Activated CD4-positive, alpha-beta T cell treated with anti-CD3 and anti-CD28 coated beads, Interleukin-2, amount 10 ng/mL, durations not matched to agents 24 days and 14 days (primary cell): ENCODE data around the gene HDAC7. TPM values are rescaled to one million over a fixed set of nuclear protein-coding genes. Genes with fewer than 3 reads are reported as not detected.

Experiments used
- DNase-seq: peaks from one replicate; pipeline ENCODE4 v3.0.0; 2022
- H3K27ac Mint-ChIP-seq: one replicate; pipeline ENCODE4 v1.8.0; 2022; ENCODE audit warnings: mild to moderate bottlenecking, mixed read lengths
- H3K27me3 Mint-ChIP-seq: one replicate; pipeline ENCODE4 v1.8.0; 2022; ENCODE audit warnings: mixed read lengths
- H3K36me3 Mint-ChIP-seq: one replicate; pipeline ENCODE4 v1.8.0; 2022; ENCODE audit warnings: low read depth, mild to moderate bottlenecking, mixed read lengths
- H3K4me1 Mint-ChIP-seq: one replicate; pipeline ENCODE4 v1.8.0; 2021; ENCODE audit warnings: mixed read lengths
- H3K4me3 Mint-ChIP-seq: one replicate; pipeline ENCODE4 v1.8.0; 2022; ENCODE audit warnings: mild to moderate bottlenecking, moderate library complexity, mixed read lengths
- H3K9me3 Mint-ChIP-seq: one replicate; pipeline ENCODE4 v1.8.0; 2021; ENCODE audit warnings: mixed read lengths
- intact Hi-C: fragments of 100-400 bp; cut with micrococcal nuclease; formaldehyde crosslinking; loops from one replicate; pipeline ENCODE4 v1.15.1; 2023
- total RNA-seq: library from RNA; stranded (reverse); gene quantifications from 2 replicates; pipeline ENCODE4 v1.2.3, GENCODE V29; 2022

HDAC7 gene
- total RNA-seq, 1 donor from 2014 or later = 419 TPM

DNA sequence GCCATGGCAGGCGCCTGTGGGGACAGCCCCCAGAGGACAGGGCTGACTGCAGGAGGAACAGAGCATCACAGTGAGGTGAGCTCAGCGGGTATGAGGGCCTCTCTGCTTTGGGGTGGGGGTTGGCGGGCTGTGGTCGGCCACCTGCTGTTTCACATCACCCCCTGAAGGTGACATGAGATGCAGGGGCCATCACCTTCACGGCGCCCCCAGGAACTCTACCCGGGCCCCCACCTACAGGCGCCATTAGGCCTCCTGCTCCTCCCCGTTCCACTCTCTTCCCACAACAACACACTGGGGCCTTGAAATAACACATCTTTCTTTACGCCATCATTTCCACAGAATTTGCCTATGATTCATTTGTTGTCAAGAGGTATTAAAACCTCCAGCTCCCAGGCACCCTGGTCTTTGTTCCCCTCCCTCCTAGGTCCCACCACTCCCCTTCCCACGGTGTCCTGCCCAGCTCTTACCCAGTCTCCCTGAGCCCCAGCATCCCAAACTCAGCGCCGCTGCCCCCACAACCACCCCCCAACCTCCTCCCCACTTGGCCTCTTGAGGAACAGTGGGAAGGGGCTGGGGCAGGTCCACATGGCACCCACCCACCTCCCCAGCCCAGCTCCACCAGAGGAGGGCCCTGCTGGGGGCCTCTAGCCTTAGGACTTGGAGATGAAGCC is 12.7 kb upstream of the HDAC7 start:
- peak overlapping the region; percentile 79 for H3K4me3 Mint-ChIP-seq
- peaks cover 86% of the 10 kb centered on the region for H3K4me1 Mint-ChIP-seq
- no peaks in the 10 kb centered on the region for H3K27me3 Mint-ChIP-seq
- peak; percentile 80 for DNase-seq
- H3K27ac Mint-ChIP-seq = peak overlapping the region; percentile 99
- peaks cover 4% of the 10 kb centered on the region for H3K9me3 Mint-ChIP-seq
- H3K36me3 Mint-ChIP-seq = peaks cover 6% of the 10 kb centered on the region
- intact Hi-C loops = loop anchor here (1.0 to 5.0 kb wide), 5 partner anchors 13 to 125 kb away; partner anchors contain the start of genes HDAC7 and RPAP3

DNA sequence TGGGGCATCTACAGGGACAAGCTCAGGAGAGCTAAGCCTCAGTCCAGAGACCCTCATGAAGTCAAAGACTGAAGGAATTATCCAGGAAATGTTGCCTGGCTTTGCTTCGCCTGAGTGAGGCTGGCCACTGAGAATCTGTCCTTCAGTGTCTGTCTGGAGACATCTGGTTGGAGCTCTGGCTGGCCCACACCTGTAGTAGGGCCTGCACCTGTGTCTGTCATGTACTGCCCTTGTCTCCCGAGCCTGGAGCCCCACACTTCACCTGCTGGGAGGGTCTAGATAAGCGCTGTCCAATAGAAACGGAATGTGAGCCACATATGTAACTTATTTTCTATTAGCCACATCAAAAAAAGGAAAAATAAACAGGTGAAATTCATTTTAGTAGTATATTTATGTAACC is 9.9 kb upstream of the HDAC7 start:
- H3K27me3 Mint-ChIP-seq = no peaks in the 10 kb centered on the region
- peak overlapping the region; percentile 93 for H3K27ac Mint-ChIP-seq
- peak overlapping the region; percentile 76 for H3K4me3 Mint-ChIP-seq
- no peak for DNase-seq
- intact Hi-C loops = no loop called here
- H3K36me3 Mint-ChIP-seq = peaks cover 7% of the 10 kb centered on the region
- H3K4me1 Mint-ChIP-seq = peaks cover 85% of the 10 kb centered on the region
- peaks cover 4% of the 10 kb centered on the region for H3K9me3 Mint-ChIP-seq

DNA sequence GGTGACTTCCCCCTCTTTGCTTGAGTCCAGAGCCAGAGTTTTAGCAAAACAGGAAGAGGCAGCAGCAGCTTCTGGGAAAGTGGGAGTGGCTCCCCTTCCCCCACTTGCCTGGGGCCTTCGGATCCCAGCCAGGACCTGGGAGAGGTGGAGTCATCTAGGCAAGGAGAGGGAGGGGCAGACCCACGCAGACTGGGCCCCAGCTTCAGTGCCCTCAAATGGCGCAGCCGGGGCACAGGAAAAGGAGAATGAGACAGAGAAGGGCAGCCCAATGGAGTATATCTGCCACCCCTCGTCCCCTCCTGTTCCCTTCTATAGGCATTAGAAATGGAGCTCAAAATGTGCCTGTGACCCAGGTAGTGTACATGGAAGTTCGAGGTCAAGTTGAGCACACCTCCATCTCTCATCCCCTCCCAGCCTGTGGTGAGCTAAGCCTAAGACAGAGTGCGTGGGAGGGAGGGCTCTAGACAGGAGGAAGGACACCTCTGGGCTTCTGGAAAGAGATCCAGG is 9.3 kb upstream of the HDAC7 start:
- peak overlapping the region; percentile 93 for H3K27ac Mint-ChIP-seq

DNA sequence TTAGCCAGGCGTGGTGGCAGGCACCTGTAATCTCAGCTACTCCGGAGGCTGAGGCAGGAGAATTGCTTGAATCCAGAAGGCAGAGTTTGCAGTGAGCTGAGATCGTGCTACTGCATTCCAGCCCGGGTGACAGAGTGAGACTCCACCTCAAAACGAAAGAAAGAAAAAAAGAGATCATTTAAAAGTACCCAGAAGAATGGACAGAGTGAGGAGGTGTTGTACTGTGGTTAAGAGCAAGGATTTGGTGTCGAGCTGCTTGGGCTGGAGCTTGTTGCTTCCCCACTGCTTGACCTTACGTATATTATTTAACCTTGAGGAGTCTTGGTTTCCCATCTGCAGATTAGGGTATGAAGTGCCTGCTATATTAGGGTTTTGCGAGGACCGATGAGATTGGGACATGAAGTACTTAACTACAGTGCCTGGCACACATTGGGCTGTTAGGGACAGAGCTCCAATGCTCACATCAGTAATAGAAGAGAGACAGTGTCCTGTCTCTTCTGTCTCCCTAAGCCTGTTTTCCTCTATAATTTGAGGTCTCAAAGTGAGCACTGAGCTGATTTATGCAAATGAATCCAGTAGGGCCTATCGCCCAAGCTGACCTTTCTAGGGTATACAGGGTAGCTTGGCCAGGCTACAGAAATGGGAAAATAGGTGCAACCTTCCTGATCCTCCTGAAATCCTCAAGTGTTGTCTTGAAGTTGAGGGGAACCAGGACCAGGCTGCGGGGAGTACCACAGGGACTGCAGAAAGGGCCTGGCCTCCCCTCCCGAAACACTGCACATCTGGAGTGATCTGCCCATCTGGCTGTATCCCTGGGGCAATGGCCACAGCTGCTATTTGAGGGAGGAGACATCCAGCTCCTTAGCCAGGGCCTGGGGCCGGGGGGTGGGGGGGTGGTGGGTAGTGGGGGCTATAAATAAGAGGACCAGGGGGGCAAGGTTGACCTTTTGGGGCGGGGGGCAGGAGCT is 8.6 kb upstream of the HDAC7 start:
- Mint-ChIP-seq H3K4me3 (peak overlapping the region; percentile 76), H3K36me3 (peaks cover 7% of the 10 kb centered on the region), H3K4me1 (peaks cover 83% of the 10 kb centered on the region), H3K27me3 (no peaks in the 10 kb centered on the region), H3K9me3 (peaks cover 4% of the 10 kb centered on the region), H3K27ac (peak overlapping the region; percentile 93)
- no peak for DNase-seq
- intact Hi-C loops = no loop called here

More for the DNA sequence above, 9.3 kb upstream of the HDAC7 start:
- DNase-seq = no peak
- Mint-ChIP-seq H3K36me3 (peaks cover 7% of the 10 kb centered on the region), H3K4me1 (peaks cover 85% of the 10 kb centered on the region), H3K4me3 (peak overlapping the region; percentile 76), H3K27me3 (no peaks in the 10 kb centered on the region), H3K9me3 (peaks cover 4% of the 10 kb centered on the region)
- intact Hi-C loops = no loop called here

DNA sequence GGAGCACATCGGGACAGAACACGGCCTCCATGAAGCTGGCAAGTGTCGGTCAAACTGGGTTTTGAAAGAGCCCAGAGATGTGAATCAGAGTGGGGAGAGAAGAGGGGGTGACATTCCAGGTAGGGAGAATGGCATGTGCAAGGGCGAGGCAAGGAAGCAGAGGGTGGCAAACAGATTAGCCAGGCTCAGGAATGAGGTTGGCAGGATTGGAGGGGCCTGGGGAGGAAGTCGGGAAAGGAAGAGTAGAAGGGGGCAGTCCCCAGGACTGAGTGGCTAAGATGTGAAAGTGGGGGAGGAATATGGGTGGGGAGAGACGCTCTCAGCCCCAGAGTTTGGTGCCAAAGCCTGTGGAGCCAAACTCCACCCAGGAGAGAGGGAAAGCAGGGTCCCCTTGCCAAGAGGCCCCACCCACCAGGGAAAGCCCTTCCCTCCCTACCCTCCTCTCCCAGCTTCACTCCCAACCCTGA is 5.5 kb upstream of the HDAC7 start:
- no peaks in the 10 kb centered on the region for H3K27me3 Mint-ChIP-seq
- H3K27ac Mint-ChIP-seq = peak overlapping the region; percentile 82
- no peak for DNase-seq
- peaks cover 4% of the 10 kb centered on the region for H3K9me3 Mint-ChIP-seq
- peaks cover 3% of the 10 kb centered on the region for H3K36me3 Mint-ChIP-seq
- intact Hi-C loops = no loop called here
- peak overlapping the region; percentile 47 for H3K4me3 Mint-ChIP-seq
- peaks cover 78% of the 10 kb centered on the region for H3K4me1 Mint-ChIP-seq

DNA sequence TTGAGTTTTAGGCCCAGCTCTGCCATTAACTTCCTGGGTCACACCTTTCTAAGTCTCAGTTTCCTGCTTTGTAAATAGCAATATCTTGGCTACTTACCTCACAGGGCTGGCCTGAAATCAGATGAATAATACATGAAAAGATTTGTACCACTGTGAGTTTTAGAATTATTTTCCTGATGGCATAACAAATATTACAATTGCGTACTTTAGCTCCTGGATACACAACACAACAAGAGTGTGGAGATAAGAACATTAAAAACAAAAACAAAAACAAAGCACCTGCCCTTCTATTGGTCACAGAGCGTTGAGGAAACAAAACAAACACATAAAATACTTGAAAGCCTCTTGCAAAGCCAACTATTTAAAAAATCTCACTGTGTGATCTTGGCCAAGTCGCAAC is 4.9 kb upstream of the HDAC7 start:
- peaks cover 76% of the 10 kb centered on the region for H3K4me1 Mint-ChIP-seq
- peak overlapping the region; percentile 82 for H3K27ac Mint-ChIP-seq
- intact Hi-C loops = no loop called here
- H3K27me3 Mint-ChIP-seq = no peaks in the 10 kb centered on the region
- peaks cover 4% of the 10 kb centered on the region for H3K9me3 Mint-ChIP-seq
- peaks cover 4% of the 10 kb centered on the region for H3K36me3 Mint-ChIP-seq
- no peak for DNase-seq
- peak overlapping the region; percentile 47 for H3K4me3 Mint-ChIP-seq

DNA sequence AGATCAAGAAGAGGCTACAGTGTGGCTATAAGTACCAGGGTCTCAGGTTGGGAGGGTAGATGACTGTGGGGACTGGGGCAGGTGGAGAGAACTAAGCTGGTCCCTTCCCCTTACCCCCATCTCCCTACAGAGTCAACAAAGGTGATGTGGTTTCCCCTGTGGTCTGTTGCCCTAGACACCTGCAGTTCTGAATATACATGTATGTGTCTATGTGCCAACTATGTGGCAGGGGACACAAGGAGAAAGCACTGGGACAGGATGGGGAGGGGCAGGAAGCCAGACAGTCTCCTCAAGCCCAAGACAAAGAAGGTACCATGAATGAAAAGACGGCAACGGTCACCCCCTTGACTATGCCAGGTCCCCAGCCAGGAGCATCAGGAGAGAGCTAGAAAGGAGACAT is 4.5 kb upstream of the HDAC7 start:
- peaks cover 72% of the 10 kb centered on the region for H3K4me1 Mint-ChIP-seq
- intact Hi-C loops = no loop called here
- H3K27ac Mint-ChIP-seq = peak overlapping the region; percentile 82
- peaks cover 4% of the 10 kb centered on the region for H3K9me3 Mint-ChIP-seq
- peak overlapping the region; percentile 47 for H3K4me3 Mint-ChIP-seq
- peaks cover 4% of the 10 kb centered on the region for H3K36me3 Mint-ChIP-seq
- DNase-seq = peak; percentile 75
- no peaks in the 10 kb centered on the region for H3K27me3 Mint-ChIP-seq

DNA sequence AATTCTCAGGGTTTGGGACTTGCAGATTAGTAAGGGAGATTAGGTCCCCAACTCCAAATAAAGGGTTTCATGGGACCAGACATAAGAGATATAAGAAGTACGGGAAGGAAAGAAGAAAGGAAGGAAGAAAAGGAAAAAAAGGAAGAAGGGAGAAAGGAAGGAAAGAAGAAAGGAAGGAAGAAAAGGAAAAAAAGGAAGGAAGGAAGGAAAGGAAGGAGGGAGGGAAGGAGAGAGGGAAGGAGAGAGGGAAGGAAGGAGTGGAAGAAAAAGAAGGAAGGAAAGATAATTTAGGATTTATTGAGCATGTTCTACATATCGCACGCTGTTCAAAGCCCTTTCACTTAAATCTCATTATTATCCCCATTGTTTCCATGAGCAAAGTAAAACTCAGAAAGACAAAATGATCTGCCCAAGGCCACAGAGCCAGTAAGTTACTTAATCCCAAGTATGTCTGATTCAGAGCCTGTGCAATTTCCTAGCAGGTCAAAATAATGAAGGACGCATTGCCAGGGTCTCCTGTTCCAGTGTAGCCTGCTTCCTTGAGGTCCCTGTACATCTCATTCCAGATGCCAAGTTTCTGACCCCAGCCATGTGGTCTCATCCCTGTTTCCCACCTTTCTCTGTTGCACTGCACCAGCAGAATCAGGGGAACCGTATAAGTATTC is 3.9 kb upstream of the HDAC7 start:
- Mint-ChIP-seq H3K27me3 (no peaks in the 10 kb centered on the region), H3K27ac (peak overlapping the region; percentile 82), H3K4me3 (peak overlapping the region; percentile 47), H3K9me3 (peaks cover 4% of the 10 kb centered on the region), H3K36me3 (peaks cover 9% of the 10 kb centered on the region), H3K4me1 (peaks cover 66% of the 10 kb centered on the region)
- no peak for DNase-seq
- intact Hi-C loops = no loop called here

DNA sequence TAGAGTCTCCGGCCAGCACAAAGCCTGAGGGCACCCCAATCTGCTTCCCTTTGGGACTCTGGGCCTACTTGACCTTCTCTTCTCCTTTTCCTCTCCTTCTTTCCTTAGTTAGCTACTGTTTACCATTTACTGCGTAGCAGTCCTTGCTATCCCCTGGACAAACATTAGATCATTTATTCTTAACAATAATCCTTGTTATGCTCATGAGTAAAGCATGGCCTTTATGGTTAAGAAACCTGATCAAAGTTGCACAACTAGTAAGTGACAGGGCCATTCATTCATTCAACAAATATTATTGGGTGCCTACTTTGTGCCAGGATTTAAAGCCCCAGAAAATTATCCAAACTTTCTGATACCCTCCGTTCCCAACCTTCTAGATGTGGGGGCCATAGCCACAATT is 3.2 kb upstream of the HDAC7 start:
- Mint-ChIP-seq H3K27ac (peak overlapping the region; percentile 54), H3K36me3 (peaks cover 16% of the 10 kb centered on the region), H3K27me3 (no peaks in the 10 kb centered on the region), H3K4me3 (no peak overlapping the region), H3K9me3 (peaks cover 4% of the 10 kb centered on the region), H3K4me1 (peaks cover 64% of the 10 kb centered on the region)
- intact Hi-C loops = no loop called here
- DNase-seq = no peak

DNA sequence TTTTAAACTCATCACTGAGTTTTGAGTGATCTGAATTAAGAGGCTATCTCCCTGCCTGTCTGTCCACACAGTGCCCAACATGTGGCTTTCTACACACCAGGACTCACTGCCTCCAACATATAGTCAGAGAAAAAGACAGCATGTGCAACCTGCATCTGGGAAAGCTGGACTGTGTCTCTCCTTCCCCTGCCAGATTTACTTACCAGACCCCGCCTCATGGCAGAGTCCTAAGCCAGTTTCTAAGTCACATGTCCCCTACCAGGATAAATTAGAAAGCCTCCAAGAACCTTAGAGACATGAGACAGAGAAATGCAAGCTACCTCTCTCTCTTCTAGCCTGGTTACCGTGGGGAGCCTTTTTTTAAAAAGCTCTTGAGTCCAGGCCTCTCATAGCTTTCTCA is 2.7 kb upstream of the HDAC7 start:
- no peak for DNase-seq
- no peaks in the 10 kb centered on the region for H3K27me3 Mint-ChIP-seq
- H3K4me1 Mint-ChIP-seq = peaks cover 66% of the 10 kb centered on the region
- peaks cover 4% of the 10 kb centered on the region for H3K9me3 Mint-ChIP-seq
- peaks cover 21% of the 10 kb centered on the region for H3K36me3 Mint-ChIP-seq
- no peak overlapping the region for H3K4me3 Mint-ChIP-seq
- peak overlapping the region; percentile 25 for H3K27ac Mint-ChIP-seq
- intact Hi-C loops = no loop called here

DNA sequence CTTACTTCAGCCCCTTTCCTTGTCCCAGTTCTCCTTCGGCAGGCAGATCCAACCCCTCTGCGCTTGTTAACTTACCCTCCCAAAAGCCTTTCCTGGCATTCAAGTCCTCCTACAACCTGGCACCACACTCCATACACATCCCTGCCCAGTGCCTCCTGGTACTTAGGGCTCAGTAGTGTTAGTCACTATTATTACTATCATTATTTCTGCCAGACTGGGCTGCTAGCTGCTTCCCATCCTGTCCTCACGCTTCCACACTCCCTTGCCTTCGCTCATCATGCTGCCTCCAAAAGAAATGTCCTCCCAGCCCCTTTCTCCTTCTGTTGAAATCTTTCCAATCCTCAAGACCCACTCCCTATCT is 1.6 kb upstream of the HDAC7 start:
- H3K9me3 Mint-ChIP-seq = peaks cover 4% of the 10 kb centered on the region
- H3K27ac Mint-ChIP-seq = peak overlapping the region; percentile 93
- peaks cover 65% of the 10 kb centered on the region for H3K4me1 Mint-ChIP-seq
- DNase-seq = no peak
- no peaks in the 10 kb centered on the region for H3K27me3 Mint-ChIP-seq
- peak overlapping the region; percentile 87 for H3K4me3 Mint-ChIP-seq
- peaks cover 27% of the 10 kb centered on the region for H3K36me3 Mint-ChIP-seq
- intact Hi-C loops = no loop called here

DNA sequence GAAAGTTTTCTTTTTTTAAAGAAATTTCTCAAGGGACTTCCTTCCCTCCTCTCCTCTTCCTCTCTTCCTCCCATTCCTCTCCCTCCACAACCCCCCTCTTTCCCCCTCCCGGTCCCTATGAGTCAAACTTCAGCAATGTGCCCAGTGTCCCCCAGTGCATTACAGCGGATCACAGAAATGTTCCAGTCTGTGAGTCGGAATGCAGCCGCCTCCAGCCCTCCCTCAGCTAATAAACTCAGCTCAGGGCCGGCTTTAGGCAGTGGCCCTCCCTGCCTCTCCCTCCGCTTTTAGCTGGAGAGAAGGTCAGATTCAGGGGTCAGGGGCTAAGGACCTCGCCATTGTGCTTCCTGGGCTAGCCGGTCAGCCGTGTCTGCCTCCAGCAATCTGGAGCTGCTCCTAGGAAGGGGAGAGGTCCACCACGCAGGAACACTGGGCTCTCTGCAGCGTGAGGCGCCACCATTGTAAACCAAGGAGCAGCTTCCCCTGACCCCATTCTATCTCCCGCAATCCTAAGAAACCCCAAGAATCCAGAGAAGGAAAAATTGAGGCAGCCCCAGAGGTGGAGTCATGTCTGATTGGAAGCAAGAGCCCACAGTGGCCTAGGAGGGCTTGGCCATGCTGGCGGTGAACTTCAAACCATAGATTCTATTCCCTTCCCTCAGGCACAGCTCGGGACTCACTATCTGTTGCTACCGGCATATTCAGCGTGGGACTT is 1.1 kb upstream of the HDAC7 start:
- Mint-ChIP-seq H3K4me3 (peak overlapping the region; percentile 87), H3K27ac (peak overlapping the region; percentile 93), H3K9me3 (peaks cover 4% of the 10 kb centered on the region), H3K27me3 (no peaks in the 10 kb centered on the region), H3K36me3 (peaks cover 32% of the 10 kb centered on the region), H3K4me1 (peaks cover 65% of the 10 kb centered on the region)
- no peak for DNase-seq
- intact Hi-C loops = no loop called here
